SK-N-SH (cell line): ENCODE results near the gene HERC4. TPM values are rescaled to one million over a fixed set of nuclear protein-coding genes. Genes with fewer than 3 reads are reported as not detected.

Experiments
- CTCF ChIA-PET: fragments of 300-600, 350-600 bp; formaldehyde crosslinking; extraction: SDS; loops from one replicate; lab custom pipeline; 2021; lab: Yijun Ruan, JAX
- POLR2A ChIA-PET: fragments of 350-600 bp; sonication (Branson Sonifier 250); formaldehyde crosslinking; extraction: SDS; loops from one replicate; lab custom pipeline; 2020; ENCODE audit warnings: antibody characterized with exemption, inconsistent platforms; lab: Yijun Ruan, JAX
- DNase-seq: peaks from one replicate; pipeline ENCODE4 v3.0.0; 2012
- H2AFZ ChIP-seq: fragments of 200-600 bp; sonication (generic); 2 replicates; pipeline ENCODE4 v1.8.1; 2016; ENCODE audit warnings: antibody characterized with exemption, mild to moderate bottlenecking, low read depth
- H3F3A ChIP-seq: fragments of 200-600 bp; sonication (generic); replicated peaks from 2 replicates; pipeline ENCODE3; 2016; ENCODE audit warnings: antibody characterized with exemption, mild to moderate bottlenecking; ENCODE audit not compliant: insufficient read depth
- H3K27ac ChIP-seq, 2 experiments: fragments of 200-500 bp in 1 of 2; fragments of 200-600 bp in 1 of 2; sonication (Bioruptor generic) in 1 of 2; sonication (generic), shearing (Covaris generic) in 1 of 2; 2 replicates each; pipeline versions ENCODE4 v1.5.1 to v1.6.1; 2014 to 2016; ENCODE audit warnings: low read depth in 2 of 2, inconsistent platforms in 1 of 2, low read length in 1 of 2, mild to moderate bottlenecking in 1 of 2, mixed read lengths in 1 of 2
- H3K27me3 ChIP-seq: fragments of 200-600 bp; sonication (generic), shearing (Covaris generic); 2 replicates; pipeline ENCODE4 v1.6.1; 2016; ENCODE audit warnings: mixed run types; ENCODE audit not compliant: insufficient read depth
- H3K36me3 ChIP-seq, 2 experiments: fragments of 200-500 bp in 1 of 2; fragments of 200-600 bp in 1 of 2; sonication (Bioruptor generic) in 1 of 2; sonication (generic) in 1 of 2; replicated peaks in 1 of 2; 2 replicates each; pipeline versions ENCODE3 to v1.5.1; 2014 to 2016; ENCODE audit warnings: low read length in 1 of 2, mild to moderate bottlenecking in 1 of 2; ENCODE audit not compliant: insufficient read depth in 2 of 2, control insufficient read depth in 1 of 2
- H3K4me1 ChIP-seq, 2 experiments: fragments of 200-500 bp in 1 of 2; fragments of 200-600 bp in 1 of 2; sonication (Bioruptor generic) in 1 of 2; sonication (generic), shearing (Covaris generic) in 1 of 2; 2 replicates each; pipeline versions ENCODE4 v1.5.1 to v1.6.1; 2014 to 2016; ENCODE audit warnings: low read depth in 1 of 2, low read length in 1 of 2, mixed run types in 1 of 2; ENCODE audit not compliant: insufficient read depth in 2 of 2, control insufficient read depth in 1 of 2
- H3K4me2 ChIP-seq: fragments of 200-600 bp; sonication (generic), shearing (Covaris generic); 2 replicates; pipeline ENCODE4 v1.6.1; 2017; ENCODE audit warnings: mixed run types
- H3K4me3 ChIP-seq, 2 experiments: fragments of 200-500 bp in 1 of 2; fragments of 200-600 bp in 1 of 2; sonication (Bioruptor generic) in 1 of 2; sonication (generic), shearing (Covaris generic) in 1 of 2; 2 replicates each; pipeline versions ENCODE4 v1.5.1 to v1.8.1; 2014 to 2016; ENCODE audit warnings: low read depth in 2 of 2, inconsistent platforms in 1 of 2, low read length in 1 of 2, mild to moderate bottlenecking in 1 of 2, mixed read lengths in 1 of 2, moderate library complexity in 1 of 2
- H3K79me2 ChIP-seq: fragments of 200-600 bp; sonication (generic); 2 replicates; pipeline ENCODE4 v1.8.1; 2017; ENCODE audit warnings: mild to moderate bottlenecking; ENCODE audit not compliant: insufficient read depth
- H3K9ac ChIP-seq: fragments of 200-600 bp; sonication (generic); 2 replicates; pipeline ENCODE4 v1.6.1; 2017; ENCODE audit warnings: mixed run types
- H3K9me2 ChIP-seq: fragments of 200-600 bp; sonication (generic); 2 replicates; pipeline ENCODE4 v1.6.1; 2017; ENCODE audit warnings: mixed run types
- H3K9me3 ChIP-seq: fragments of 200-600 bp; sonication (generic); 2 replicates; pipeline ENCODE4 v1.6.1; 2017; ENCODE audit warnings: mixed run types, mild to moderate bottlenecking, moderate library complexity
- H4K20me1 ChIP-seq: fragments of 200-600 bp; sonication (generic); 2 replicates; pipeline ENCODE4 v1.6.1; 2017; ENCODE audit warnings: mild to moderate bottlenecking, mixed run types; ENCODE audit not compliant: insufficient read depth
- EP300 ChIP-seq, 2 experiments: IDR thresholded peaks; 2 replicates each; pipeline versions ENCODE4 v1.4.0 to v1.6.1; 2012; ENCODE audit warnings: borderline replicate concordance in 1 of 2, low read depth in 1 of 2, low read length in 1 of 2
- FOXJ3 ChIP-seq: sonication (generic); formaldehyde crosslinking; IDR thresholded peaks from 2 replicates; pipeline ENCODE4 v1.5.1; 2020; ENCODE audit warnings: mild to moderate bottlenecking, missing genetic modification reagents
- FOXM1 ChIP-seq: IDR thresholded peaks from 2 replicates; pipeline ENCODE4 v1.4.0; 2012; ENCODE audit warnings: low read depth, mild to moderate bottlenecking
- MEF2A ChIP-seq: IDR thresholded peaks from 2 replicates; pipeline ENCODE4 v1.4.0; 2012; ENCODE audit warnings: low read depth, borderline replicate concordance
- NFIC ChIP-seq: IDR thresholded peaks from 2 replicates; pipeline ENCODE4 v1.4.0; 2012; ENCODE audit warnings: borderline replicate concordance
- NRF1 ChIP-seq: IDR thresholded peaks from 2 replicates; pipeline ENCODE4 v1.6.1; 2012; ENCODE audit warnings: low read depth, mild to moderate bottlenecking, low read length
- RAD21 ChIP-seq: IDR thresholded peaks from 2 replicates; pipeline ENCODE4 v1.6.1; 2012; ENCODE audit warnings: mild to moderate bottlenecking, low read length
- RCOR1 ChIP-seq: fragments of 150-350 bp; IDR thresholded peaks from 2 replicates; pipeline ENCODE4 v1.6.1; 2017; ENCODE audit warnings: antibody characterized with exemption, low read length
- RXRA ChIP-seq: IDR thresholded peaks from 2 replicates; pipeline ENCODE4 v1.4.0; 2012; ENCODE audit warnings: low read depth, mild to moderate bottlenecking, borderline replicate concordance
- WGBS: methylation state at CpG from one replicate; pipeline ENCODE4 v1.1.6; 2017; ENCODE audit warnings: low lambda C conversion rate; 5-methylcytosine and 5-hydroxymethylcytosine counted together
- polyA plus RNA-seq, 3 experiments: library from polyadenylated mRNA; depleted of rRNA; stranded (reverse); fragments of >200 nt; gene quantifications; 2 replicates each; pipeline ENCODE4 v1.2.3, GENCODE V29; 2012
- TF ChIP-seq, protein P1 (sequence below): IDR thresholded peaks from 2 replicates; pipeline ENCODE4 v1.4.0; 2012; ENCODE audit warnings: low read depth
- TF ChIP-seq, protein P2 (sequence below): fragments of 150-350 bp; IDR thresholded peaks from 2 replicates; pipeline ENCODE4 v1.6.1; 2016; ENCODE audit warnings: mild to moderate bottlenecking, low read depth, low read length
- TF ChIP-seq, protein P3 (sequence below): fragments of 200-600 bp; sonication (generic); IDR thresholded peaks from 2 replicates; pipeline ENCODE4 v1.6.1; 2017; ENCODE audit warnings: antibody characterized with exemption, mild to moderate bottlenecking, moderate library complexity

The HERC4 gene
- polyA plus RNA-seq, 1 of the 3 experiments (the other 2 are of a cell fraction) = 16.2 TPM

DNA sequence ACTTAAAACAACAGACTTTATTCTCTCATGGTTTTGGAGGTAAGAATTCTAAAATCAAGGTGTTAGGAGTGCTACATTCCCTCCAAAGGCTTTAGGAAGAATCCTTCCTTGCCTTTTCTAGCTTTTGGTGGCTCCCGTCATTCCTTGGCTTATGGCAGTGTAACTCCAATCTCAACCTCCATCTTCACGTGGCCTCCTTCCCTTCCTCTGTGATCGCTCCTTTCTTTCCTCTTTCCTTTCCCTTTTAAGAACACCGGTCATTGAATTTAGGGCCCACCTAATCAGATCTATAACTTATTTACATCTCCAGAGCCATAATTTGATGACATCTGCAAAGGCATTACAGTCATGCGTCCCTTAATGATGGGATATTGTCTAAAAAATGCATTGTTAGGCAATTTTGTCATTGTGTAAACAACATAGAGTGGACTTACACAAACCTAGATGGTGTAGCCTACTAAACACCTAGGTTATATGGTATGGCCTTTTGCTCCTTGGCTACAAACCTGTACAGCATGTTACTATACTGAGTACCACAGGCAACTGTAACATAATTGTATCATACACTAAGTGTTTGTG is 5.9 kb upstream of the HERC4 start:
- POLR2A ChIA-PET = no interaction called here
- CTCF ChIA-PET = interaction anchor here (4.4 kb wide), 1 partner anchor 75 kb away, joined by 50 read pairs; no protein-coding TSS in a partner anchor

DNA sequence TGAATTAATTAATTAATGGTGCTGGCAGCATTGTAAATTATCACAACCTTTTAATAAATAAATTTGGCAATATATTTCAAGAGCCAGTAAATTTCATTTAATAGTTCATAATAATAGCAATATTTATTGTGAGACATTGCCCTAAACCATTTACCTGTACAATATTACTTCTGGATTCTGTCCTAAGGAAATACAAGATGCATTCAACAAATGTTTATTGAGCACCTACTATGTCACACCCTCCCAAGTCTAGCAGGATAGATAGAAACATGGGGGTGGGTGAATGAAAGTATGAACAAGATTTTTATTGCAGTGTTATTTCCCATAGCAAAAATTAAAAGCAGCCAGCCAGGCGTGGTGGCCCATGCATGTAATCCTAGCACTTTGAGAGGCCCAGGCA is 4.4 kb upstream of the HERC4 start:
- 100% methylated on average over 1 of the region's 1 CpG for WGBS
- ChIA-PET CTCF (no interaction called here), POLR2A (no interaction called here)
- H3K4me2 ChIP-seq = no peak overlapping the region
- H3K79me2 ChIP-seq = peaks cover 6% of the 10 kb centered on the region
- H3F3A ChIP-seq = peaks cover 16% of the 10 kb centered on the region
- no peak overlapping the region for H2AFZ ChIP-seq
- TF ChIP-seq FOXM1 (no peak), MEF2A (no peak), NRF1 (no peak)
- TF ChIP-seq, protein P1, sequence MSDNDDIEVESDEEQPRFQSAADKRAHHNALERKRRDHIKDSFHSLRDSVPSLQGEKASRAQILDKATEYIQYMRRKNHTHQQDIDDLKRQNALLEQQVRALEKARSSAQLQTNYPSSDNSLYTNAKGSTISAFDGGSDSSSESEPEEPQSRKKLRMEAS = no peak
- TF ChIP-seq, protein P2, sequence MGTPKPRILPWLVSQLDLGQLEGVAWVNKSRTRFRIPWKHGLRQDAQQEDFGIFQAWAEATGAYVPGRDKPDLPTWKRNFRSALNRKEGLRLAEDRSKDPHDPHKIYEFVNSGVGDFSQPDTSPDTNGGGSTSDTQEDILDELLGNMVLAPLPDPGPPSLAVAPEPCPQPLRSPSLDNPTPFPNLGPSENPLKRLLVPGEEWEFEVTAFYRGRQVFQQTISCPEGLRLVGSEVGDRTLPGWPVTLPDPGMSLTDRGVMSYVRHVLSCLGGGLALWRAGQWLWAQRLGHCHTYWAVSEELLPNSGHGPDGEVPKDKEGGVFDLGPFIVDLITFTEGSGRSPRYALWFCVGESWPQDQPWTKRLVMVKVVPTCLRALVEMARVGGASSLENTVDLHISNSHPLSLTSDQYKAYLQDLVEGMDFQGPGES = no peak
- H3K36me3 ChIP-seq = no peaks in the 10 kb centered on the region
- no peak for DNase-seq
- H3K9me3 ChIP-seq = no peaks in the 10 kb centered on the region
- no peaks in the 10 kb centered on the region for H3K27me3 ChIP-seq
- no peaks in the 10 kb centered on the region for H4K20me1 ChIP-seq
- no peak overlapping the region for H3K9ac ChIP-seq
- no peak overlapping the region for H3K4me3 ChIP-seq
- H3K4me1 ChIP-seq = peaks cover 3 to 15% of the 10 kb centered on the region in 2 experiments; a peak in 3 of 4 replicates
- H3K9me2 ChIP-seq = no peaks in the 10 kb centered on the region
- no peak overlapping the region for H3K27ac ChIP-seq

More for the DNA sequence above, 5.9 kb upstream of the HERC4 start:
- Histone ChIP-seq H3K9me3 (no peaks in the 10 kb centered on the region), H4K20me1 (no peaks in the 10 kb centered on the region), H3K27me3 (no peaks in the 10 kb centered on the region), H3F3A (peaks cover 10% of the 10 kb centered on the region), H3K79me2 (no peaks in the 10 kb centered on the region), H3K4me2 (no peak overlapping the region), H3K36me3 (no peaks in the 10 kb centered on the region), H2AFZ (peak overlapping the region; percentile 60), H3K9ac (no peak overlapping the region), H3K27ac (no peak overlapping the region), H3K4me1 (peaks cover 0 to 20% of the 10 kb centered on the region in 2 experiments; a peak in 2 of 4 replicates), H3K9me2 (no peaks in the 10 kb centered on the region), H3K4me3 (no peak overlapping the region)
- WGBS = 86% methylated on average over 5 of the region's 5 CpGs
- no peak for TF ChIP-seq NRF1
- TF ChIP-seq, protein P3, sequence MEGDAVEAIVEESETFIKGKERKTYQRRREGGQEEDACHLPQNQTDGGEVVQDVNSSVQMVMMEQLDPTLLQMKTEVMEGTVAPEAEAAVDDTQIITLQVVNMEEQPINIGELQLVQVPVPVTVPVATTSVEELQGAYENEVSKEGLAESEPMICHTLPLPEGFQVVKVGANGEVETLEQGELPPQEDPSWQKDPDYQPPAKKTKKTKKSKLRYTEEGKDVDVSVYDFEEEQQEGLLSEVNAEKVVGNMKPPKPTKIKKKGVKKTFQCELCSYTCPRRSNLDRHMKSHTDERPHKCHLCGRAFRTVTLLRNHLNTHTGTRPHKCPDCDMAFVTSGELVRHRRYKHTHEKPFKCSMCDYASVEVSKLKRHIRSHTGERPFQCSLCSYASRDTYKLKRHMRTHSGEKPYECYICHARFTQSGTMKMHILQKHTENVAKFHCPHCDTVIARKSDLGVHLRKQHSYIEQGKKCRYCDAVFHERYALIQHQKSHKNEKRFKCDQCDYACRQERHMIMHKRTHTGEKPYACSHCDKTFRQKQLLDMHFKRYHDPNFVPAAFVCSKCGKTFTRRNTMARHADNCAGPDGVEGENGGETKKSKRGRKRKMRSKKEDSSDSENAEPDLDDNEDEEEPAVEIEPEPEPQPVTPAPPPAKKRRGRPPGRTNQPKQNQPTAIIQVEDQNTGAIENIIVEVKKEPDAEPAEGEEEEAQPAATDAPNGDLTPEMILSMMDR = no peak
- DNase-seq = no peak

DNA sequence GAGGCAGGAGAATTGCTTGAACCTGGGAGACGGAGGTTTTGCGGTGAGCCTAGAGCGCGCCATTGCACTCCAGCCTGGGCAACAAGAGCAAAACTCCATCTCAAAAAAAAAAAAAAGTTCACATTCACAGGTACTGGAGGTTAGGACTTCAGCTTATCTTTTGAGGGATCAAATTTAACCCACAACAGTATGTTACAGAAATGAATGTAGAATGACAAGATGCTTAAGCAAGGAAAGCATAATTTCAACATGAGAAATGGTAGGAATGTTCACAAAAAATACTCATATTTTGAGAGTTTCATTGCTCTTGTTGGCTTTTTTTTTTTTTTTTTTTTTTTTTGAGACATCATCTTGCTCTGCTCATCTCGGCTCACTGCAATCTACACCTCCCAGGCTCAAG is 1.9 kb upstream of the HERC4 start:
- Histone ChIP-seq H4K20me1 (peaks cover 19% of the 10 kb centered on the region), H3K36me3 (peaks cover 4 to 10% of the 10 kb centered on the region in 2 experiments), H3K9me2 (no peaks in the 10 kb centered on the region), H3F3A (peaks cover 11% of the 10 kb centered on the region), H3K4me2 (no peak overlapping the region), H3K4me3 (no peak overlapping the region), H3K9ac (no peak overlapping the region), H3K27me3 (no peaks in the 10 kb centered on the region), H3K9me3 (no peaks in the 10 kb centered on the region), H3K79me2 (peaks cover 30% of the 10 kb centered on the region), H2AFZ (no peak overlapping the region), H3K4me1 (peaks cover 0 to 12% of the 10 kb centered on the region in 2 experiments; a peak in 3 of 4 replicates), H3K27ac (no peak overlapping the region)
- POLR2A ChIA-PET = no interaction called here
- TF ChIP-seq, protein P3 = no peak
- TF ChIP-seq FOXM1 (no peak), RCOR1 (no peak), MEF2A (no peak), FOXJ3 (no peak), RXRA (no peak), NFIC (no peak), EP300 (IDR thresholded peaks at IDR 0.05; ENCODE audit: borderline replicate concordance in 1 of 2, low read depth in 1 of 2, low read length in 1 of 2) (no peak), RAD21 (no peak), NRF1 (no peak)
- TF ChIP-seq, protein P1 = no peak
- no peak for DNase-seq
- 96% methylated on average over 5 of the region's 5 CpGs for WGBS
- CTCF ChIA-PET = no interaction called here
